ENCODE data around the gene LGMN. TPM values are rescaled to one million over a fixed set of nuclear protein-coding genes. Genes with fewer than 3 reads are reported as not detected.

Gene LGMN
- total and polyA plus RNA-seq, 4 donors: 56.2 to 192 (median 62.4) TPM

- H3K4me1 ChIP-seq (ENCODE audit: control insufficient read depth in 4 of 4, insufficient read depth in 4 of 4, low read length in 3 of 4): no peaks in the 10 kb centered on the region
- 80% methylated on average over 8 of the region's 8 CpGs for WGBS
- no peaks in the 10 kb centered on the region for H3K9me3 ChIP-seq (ENCODE audit: control insufficient read depth in 4 of 4, low read length in 3 of 4)
- no peaks in the 10 kb centered on the region for H3K27me3 ChIP-seq (ENCODE audit: control insufficient read depth in 4 of 4, insufficient read depth in 4 of 4, low read length in 3 of 4)
- no peak overlapping the region for H3K27ac ChIP-seq (ENCODE audit: low read depth in 1 of 2, low read length in 2 of 2)
- H3K36me3 ChIP-seq (ENCODE audit: control insufficient read depth in 4 of 4, insufficient read depth in 3 of 4, low read depth in 1 of 4, low read length in 3 of 4): no peaks in the 10 kb centered on the region
- TF ChIP-seq TAF1 (conservative IDR thresholded peaks at IDR 0.05) (no peak), FOXA2 (IDR thresholded peaks at IDR 0.05) (no peak), HNF4G (IDR thresholded peaks at IDR 0.05) (no peak), HNF4A (conservative IDR thresholded peaks at IDR 0.05) (no peak), GABPA (IDR thresholded peaks at IDR 0.05 in 1 of 2, conservative IDR thresholded peaks at IDR 0.05 in 1 of 2) (no peak), YY1 (IDR thresholded peaks at IDR 0.05) (no peak), FOXA1 (IDR thresholded peaks at IDR 0.05) (no peak)
- TF ChIP-seq, protein P1, sequence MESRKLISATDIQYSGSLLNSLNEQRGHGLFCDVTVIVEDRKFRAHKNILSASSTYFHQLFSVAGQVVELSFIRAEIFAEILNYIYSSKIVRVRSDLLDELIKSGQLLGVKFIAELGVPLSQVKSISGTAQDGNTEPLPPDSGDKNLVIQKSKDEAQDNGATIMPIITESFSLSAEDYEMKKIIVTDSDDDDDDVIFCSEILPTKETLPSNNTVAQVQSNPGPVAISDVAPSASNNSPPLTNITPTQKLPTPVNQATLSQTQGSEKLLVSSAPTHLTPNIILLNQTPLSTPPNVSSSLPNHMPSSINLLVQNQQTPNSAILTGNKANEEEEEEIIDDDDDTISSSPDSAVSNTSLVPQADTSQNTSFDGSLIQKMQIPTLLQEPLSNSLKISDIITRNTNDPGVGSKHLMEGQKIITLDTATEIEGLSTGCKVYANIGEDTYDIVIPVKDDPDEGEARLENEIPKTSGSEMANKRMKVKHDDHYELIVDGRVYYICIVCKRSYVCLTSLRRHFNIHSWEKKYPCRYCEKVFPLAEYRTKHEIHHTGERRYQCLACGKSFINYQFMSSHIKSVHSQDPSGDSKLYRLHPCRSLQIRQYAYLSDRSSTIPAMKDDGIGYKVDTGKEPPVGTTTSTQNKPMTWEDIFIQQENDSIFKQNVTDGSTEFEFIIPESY (IDR thresholded peaks at IDR 0.05): no peak
- H3K9ac ChIP-seq (ENCODE audit: low read depth in 1 of 2, low read length in 2 of 2): no peak overlapping the region
- H3K4me3 ChIP-seq (ENCODE audit: low read depth in 1 of 3, low read length in 3 of 3): no peak overlapping the region
- no peak for DNase-seq (ENCODE audit: low spot score)
These were observed 26.1 kb upstream of the LGMN start for GRCh38 chr14:92774572-92774971.

- no peak overlapping the region for H3K9ac ChIP-seq (ENCODE audit: low read depth in 1 of 2, low read length in 2 of 2)
- no peak for DNase-seq (ENCODE audit: low spot score)
- no peak for TF ChIP-seq NR2F2 (IDR thresholded peaks at IDR 0.05)
- TF ChIP-seq REST (IDR thresholded peaks at IDR 0.05): no peak
- TF ChIP-seq, protein P1 (IDR thresholded peaks at IDR 0.05): no peak
- no peak for TF ChIP-seq EGR1 (IDR thresholded peaks at IDR 0.05; ENCODE audit: low read depth in 2 of 2)
- TF ChIP-seq HNF4G (IDR thresholded peaks at IDR 0.05): no peak
- no peak for TF ChIP-seq SP1 (IDR thresholded peaks at IDR 0.05)
- TF ChIP-seq, protein P2, sequence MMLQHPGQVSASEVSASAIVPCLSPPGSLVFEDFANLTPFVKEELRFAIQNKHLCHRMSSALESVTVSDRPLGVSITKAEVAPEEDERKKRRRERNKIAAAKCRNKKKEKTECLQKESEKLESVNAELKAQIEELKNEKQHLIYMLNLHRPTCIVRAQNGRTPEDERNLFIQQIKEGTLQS (IDR thresholded peaks at IDR 0.05): no peak
- no peak for TF ChIP-seq HNF4A (conservative IDR thresholded peaks at IDR 0.05)
- TF ChIP-seq, protein P3, sequence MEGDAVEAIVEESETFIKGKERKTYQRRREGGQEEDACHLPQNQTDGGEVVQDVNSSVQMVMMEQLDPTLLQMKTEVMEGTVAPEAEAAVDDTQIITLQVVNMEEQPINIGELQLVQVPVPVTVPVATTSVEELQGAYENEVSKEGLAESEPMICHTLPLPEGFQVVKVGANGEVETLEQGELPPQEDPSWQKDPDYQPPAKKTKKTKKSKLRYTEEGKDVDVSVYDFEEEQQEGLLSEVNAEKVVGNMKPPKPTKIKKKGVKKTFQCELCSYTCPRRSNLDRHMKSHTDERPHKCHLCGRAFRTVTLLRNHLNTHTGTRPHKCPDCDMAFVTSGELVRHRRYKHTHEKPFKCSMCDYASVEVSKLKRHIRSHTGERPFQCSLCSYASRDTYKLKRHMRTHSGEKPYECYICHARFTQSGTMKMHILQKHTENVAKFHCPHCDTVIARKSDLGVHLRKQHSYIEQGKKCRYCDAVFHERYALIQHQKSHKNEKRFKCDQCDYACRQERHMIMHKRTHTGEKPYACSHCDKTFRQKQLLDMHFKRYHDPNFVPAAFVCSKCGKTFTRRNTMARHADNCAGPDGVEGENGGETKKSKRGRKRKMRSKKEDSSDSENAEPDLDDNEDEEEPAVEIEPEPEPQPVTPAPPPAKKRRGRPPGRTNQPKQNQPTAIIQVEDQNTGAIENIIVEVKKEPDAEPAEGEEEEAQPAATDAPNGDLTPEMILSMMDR (IDR thresholded peaks at IDR 0.05; ENCODE audit: low read depth, low read length, missing input control): no peak
- no peak for TF ChIP-seq FOXA2 (IDR thresholded peaks at IDR 0.05)
- no peak for TF ChIP-seq FOXA1 (IDR thresholded peaks at IDR 0.05)
- no peak for TF ChIP-seq YY1 (IDR thresholded peaks at IDR 0.05)
- TF ChIP-seq RAD21 (IDR thresholded peaks at IDR 0.05): no peak
- no peak for TF ChIP-seq JUND (IDR thresholded peaks at IDR 0.05)
- no peaks in the 10 kb centered on the region for H3K4me1 ChIP-seq (ENCODE audit: control insufficient read depth in 4 of 4, insufficient read depth in 4 of 4, low read length in 3 of 4)
- H3K27me3 ChIP-seq (ENCODE audit: control insufficient read depth in 4 of 4, insufficient read depth in 4 of 4, low read length in 3 of 4): no peaks in the 10 kb centered on the region
- H3K9me3 ChIP-seq (ENCODE audit: control insufficient read depth in 4 of 4, low read length in 3 of 4): no peaks in the 10 kb centered on the region
- no peaks in the 10 kb centered on the region for H3K36me3 ChIP-seq (ENCODE audit: control insufficient read depth in 4 of 4, insufficient read depth in 3 of 4, low read depth in 1 of 4, low read length in 3 of 4)
- 76% methylated on average over 2 of the region's 2 CpGs for WGBS
- H3K4me3 ChIP-seq (ENCODE audit: low read depth in 1 of 3, low read length in 3 of 3): no peak overlapping the region
- no peak overlapping the region for H3K27ac ChIP-seq (ENCODE audit: low read depth in 1 of 2, low read length in 2 of 2)
These were observed 22.1 kb upstream of the LGMN start for GRCh38 chr14:92770484-92770883.
